Hepatocyte (in vitro differentiated cells): ENCODE data around the gene APOL2.
A peak's percentile ranks its signal among the peaks of the same experiment; 100 is the strongest.

ENCODE experiments used
- CTCF ChIP-seq: fragments of 200-600 bp; sonication (generic); IDR thresholded peaks from 2 replicates; pipeline ENCODE4 v1.5.1; 2016; ENCODE audit warnings: antibody characterized with exemption, mild to moderate bottlenecking; ENCODE audit not compliant: poor library complexity
- EZH2phosphoT487 ChIP-seq: fragments of 200-600 bp; sonication (generic); IDR thresholded peaks from one replicate; pipeline ENCODE4 v1.6.1; 2018; ENCODE audit warnings: antibody characterized with exemption, mild to moderate bottlenecking, low read depth, moderate library complexity; ENCODE audit not compliant: unreplicated experiment, severe bottlenecking

GRCh38 chr22:36277482-36278291 lies 38.4 kb upstream of the APOL2 start:
- TF ChIP-seq EZH2phosphoT487 (no peak), CTCF (peak; percentile 71)
